Midbrain (tissue), 1 donor: ENCODE results near the gene NR2E3.

ENCODE experiments used
- DNase-seq: peaks from one replicate; lab custom pipeline; 2025; lab: John Stamatoyannopoulos, UW

Gene NR2E3

GRCh38 chr15:71791975-71792374 lies 18.4 kb upstream of the NR2E3 start:
- no peak for DNase-seq

- DNase-seq: no peak
Observed at GRCh38 chr15:71792521-71792920, 17.8 kb upstream of the NR2E3 start.

DNA sequence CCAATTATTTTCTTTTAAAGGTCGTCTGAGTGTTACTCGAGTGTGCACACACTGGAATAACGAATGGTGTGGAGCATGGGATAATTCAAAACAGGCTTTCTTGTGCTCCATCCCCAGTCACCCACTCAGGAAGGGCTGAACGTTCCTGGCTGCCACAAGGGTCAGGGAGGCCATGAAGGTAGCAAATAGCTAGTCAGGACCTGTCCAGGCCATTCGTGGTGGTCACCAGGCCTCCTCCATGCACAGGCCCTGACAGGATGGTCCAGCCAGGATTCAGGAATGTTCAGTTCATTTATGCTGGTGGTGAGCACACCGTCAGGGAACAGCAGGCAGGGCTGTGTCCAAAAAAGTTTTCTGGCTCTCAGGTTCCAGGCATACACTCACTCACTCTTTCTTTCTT lies 11.7 kb upstream of the NR2E3 start:
- DNase-seq: no peak

DNA sequence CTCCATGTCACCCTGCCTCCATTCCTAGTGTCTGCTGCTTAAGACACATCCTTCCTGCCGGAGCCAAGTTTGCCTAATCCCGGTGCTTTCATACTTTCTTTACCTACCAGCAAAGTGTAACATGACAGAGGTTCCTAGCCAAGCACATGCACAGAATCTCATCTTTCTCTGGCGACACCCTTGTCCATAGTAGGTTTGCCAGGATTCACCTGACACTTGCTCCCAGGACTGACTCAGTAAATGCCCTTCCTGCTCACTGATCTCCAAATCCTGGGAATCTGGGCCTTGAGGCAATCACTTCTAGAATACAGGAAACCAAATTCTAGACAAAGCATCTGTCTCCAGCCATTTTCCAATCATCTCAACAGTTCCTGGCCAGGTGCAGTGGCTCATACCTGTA lies 10.2 kb upstream of the NR2E3 start:
- DNase-seq: no peak

DNA sequence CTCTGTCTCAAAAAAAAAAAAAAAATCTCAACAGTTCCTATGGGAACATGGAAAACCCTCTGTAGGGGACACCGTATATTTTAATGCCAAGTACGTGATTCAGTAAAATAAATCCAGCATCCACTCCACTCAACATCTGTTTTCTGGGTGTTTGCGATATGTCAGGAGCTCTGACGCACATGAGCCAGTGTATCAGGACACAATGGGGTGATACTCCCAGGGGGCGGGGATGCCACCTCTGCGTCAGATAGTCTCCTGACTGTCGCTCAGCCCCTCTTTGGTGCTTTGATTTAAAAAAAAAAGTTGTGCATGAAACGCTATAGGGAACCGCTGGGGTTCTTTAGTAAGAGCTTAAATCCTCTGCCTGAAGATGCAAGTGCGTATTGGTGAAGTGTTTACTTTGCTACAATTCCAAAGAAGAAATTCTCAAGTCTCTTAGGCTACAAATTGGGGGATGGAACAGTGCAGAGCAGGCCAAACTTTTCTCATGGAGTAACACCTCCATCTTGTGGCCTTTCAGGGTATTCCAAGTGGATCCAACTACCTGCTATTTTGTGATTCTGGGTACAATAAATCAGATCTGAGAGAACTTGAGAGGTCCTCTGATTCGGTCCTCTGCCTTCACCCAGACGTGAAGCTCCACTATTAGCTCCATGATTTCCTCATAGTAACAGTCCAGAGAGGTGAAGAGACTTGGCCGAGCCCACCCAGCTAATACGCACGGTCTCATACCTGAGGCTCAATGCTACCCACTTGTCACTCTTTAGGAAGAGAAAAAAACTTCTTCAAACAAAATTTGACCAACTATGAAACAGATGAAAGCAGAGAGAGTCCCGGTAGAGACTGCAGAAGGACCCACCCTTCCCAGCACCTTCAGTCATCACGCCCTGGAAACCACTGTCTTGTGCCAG lies 9.3 kb upstream of the NR2E3 start:
- DNase-seq: peak; percentile 65

DNA sequence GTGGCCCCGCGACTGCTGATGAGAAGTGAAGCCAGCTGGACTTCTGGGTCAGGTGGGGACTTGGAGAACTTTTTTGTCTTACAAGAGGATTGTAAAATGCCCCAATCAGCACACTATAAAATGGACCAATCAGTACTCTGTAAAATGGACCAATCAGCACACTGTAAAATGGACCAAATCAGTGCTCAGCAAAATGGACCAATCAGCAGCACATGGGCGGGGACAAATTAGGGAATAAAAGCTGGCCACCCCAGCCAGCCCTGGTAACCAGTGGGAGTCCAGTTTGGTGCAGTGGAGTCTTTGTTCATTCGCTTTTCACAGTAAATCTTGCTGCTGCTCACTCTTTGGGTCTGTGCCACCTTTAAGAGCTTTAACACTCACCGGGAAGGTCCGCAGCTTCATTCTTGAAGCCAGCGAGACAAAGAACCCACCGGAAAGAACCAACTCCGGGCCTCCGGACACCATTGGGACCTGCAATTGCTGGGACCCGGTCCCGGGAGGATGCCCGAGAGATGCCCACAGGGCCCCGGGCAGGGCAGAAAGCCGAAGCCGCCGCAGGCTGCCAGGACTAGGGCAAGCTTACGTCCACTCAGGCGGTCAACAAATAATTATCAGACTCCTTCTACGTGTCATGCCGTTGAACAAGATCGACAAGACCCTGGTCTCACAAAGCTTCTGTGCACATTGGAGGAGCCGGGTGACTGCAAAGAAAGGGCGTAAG lies 8.3 kb upstream of the NR2E3 start:
- no peak for DNase-seq

GRCh38 chr15:71802770-71803169 lies 7.6 kb upstream of the NR2E3 start:
- DNase-seq: no peak

GRCh38 chr15:71804226-71804625 lies 6.1 kb upstream of the NR2E3 start:
- DNase-seq: no peak

DNA sequence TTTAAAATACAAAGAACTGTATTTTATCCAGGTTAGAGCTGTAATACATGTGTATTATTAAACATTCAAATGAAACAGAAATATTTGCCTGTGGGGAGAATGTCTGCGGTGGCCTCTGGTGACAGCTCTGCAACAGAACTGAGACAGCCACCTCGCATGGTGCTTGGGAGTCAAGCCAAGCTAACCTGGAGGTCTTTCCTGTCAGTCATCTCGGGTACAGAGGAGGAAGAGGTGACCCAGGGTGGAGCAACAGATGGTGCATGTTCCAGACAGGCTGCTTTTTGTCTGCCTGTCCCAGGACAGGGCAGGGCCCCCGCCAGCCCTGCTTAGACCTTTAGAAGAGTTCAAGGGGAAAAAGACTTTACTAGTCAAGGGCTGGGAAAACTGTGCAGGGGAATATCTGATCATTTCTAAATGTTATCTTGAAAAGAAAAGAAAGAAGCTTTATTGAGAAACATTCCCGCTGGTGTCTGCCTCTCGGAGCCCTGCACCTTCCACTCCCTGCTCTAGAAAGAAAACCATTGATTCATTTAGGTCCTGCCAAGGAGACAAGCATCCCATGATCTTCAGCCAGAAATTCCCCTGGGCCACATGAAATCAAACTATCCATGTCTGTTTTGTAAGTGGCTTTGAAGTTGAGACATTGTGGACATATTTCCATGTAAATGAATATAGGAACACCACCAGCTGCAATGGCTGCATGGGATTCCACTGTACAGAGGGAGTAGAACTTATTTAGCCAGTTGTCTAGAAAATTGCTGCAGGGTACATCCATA lies 5.5 kb upstream of the NR2E3 start:
- no peak for DNase-seq

- DNase-seq: no peak
Observed at GRCh38 chr15:71806452-71806931, 3.9 kb upstream of the NR2E3 start.

DNA sequence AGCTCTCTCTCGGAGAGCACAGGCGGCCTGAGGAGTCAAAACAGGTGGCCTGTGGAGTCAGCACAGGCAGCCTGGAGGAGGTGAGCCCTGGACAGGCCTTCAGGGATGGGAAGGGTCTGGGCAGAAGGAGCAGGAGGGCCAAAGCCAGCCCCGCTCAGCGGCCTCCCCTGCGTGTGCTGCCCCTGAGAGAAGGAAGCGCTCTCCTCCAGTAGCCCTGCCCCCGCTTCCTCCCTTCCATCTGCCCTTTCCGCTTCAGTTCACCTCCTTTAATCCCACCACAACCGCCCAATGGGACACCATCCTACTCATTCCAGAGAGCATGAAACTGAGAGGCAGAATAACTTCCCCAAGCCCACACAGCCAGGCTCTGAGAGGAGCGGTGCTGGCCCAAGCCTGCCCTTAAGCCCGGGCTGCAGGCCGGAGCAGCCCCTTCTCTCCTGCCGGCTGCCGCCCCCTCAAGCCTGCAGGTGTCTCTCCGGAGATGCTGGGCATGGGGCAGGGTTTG lies 3.2 kb upstream of the NR2E3 start:
- DNase-seq: no peak

DNA sequence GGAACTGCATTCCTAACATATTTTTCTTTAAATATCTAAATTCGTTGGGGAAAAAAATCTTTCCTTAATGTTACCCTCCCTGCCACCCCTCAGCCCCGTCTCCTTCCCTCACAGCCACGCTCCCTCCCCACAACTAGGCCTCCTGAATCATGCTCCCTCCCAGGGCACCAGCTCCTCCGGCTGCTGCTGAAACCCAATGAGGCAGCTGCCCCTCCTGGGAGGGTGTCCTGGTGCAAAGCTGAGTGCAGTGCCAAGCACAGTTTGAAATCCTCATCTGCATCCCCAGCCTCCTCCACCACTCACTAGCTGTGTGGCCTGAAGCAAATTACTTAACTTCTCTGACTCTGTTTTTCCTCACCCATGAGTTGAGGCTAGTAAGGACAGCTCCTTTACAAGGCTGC lies 2.7 kb upstream of the NR2E3 start:
- DNase-seq: no peak

- no peak for DNase-seq
Observed at GRCh38 chr15:71808311-71809020, 1.9 kb upstream of the NR2E3 start.

GRCh38 chr15:71809346-71809745 lies 1.0 kb upstream of the NR2E3 start:
- no peak for DNase-seq

GRCh38 chr15:71811036-71811736 lies 832 bp downstream of the NR2E3 start:
- DNase-seq: no peak

DNA sequence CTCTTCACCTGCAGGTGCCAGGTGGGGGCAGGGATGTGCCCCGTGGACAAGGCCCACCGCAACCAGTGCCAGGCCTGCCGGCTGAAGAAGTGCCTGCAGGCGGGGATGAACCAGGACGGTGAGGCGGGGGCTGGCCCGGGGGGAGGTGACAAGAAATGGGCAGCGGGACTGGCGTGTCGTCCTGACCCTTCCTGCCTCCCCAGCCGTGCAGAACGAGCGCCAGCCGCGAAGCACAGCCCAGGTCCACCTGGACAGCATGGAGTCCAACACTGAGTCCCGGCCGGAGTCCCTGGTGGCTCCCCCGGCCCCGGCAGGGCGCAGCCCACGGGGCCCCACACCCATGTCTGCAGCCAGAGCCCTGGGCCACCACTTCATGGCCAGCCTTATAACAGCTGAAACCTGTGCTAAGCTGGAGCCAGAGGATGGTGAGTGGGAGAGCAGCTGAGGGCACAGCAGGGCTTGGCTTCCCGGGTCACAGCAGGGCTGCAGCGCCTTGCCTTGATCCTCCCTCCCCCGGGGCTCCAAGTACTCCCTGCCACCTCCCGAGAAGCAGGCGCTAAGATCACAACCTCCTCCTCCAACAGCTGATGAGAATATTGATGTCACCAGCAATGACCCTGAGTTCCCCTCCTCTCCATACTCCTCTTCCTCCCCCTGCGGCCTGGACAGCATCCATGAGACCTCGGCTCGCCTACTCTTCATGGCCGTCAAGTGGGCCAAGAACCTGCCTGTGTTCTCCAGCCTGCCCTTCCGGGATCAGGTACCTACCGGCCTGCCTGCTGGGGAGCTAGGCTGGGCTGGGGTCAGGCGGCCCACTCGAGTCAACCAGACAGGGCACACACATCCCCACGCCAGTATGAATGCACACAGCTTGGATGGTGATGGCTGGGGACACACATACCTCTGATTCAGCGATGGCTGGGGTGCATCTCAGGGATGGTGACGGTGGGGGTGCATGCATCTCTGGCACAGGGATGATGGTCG lies 1.7 kb downstream of the NR2E3 start:
- no peak for DNase-seq

GRCh38 chr15:71812966-71813722 lies 2.8 kb downstream of the NR2E3 start:
- no peak for DNase-seq

- DNase-seq: no peak
Observed at GRCh38 chr15:71813723-71814470, 3.5 kb downstream of the NR2E3 start.
